IPS-NIHi7 (cell line): ENCODE data around the gene AIDA.
"Not testable (repeated sequence)": the region's sequence is repeated elsewhere in the genome, so short reads cannot be mapped to it uniquely, and the experiment has no call there.

Experiments
- DNase-seq: peaks from one replicate; pipeline ENCODE4 v3.0.0; 2012; ENCODE audit warnings: mixed read lengths; ENCODE audit errors: extremely low spot score

The AIDA gene

DNA sequence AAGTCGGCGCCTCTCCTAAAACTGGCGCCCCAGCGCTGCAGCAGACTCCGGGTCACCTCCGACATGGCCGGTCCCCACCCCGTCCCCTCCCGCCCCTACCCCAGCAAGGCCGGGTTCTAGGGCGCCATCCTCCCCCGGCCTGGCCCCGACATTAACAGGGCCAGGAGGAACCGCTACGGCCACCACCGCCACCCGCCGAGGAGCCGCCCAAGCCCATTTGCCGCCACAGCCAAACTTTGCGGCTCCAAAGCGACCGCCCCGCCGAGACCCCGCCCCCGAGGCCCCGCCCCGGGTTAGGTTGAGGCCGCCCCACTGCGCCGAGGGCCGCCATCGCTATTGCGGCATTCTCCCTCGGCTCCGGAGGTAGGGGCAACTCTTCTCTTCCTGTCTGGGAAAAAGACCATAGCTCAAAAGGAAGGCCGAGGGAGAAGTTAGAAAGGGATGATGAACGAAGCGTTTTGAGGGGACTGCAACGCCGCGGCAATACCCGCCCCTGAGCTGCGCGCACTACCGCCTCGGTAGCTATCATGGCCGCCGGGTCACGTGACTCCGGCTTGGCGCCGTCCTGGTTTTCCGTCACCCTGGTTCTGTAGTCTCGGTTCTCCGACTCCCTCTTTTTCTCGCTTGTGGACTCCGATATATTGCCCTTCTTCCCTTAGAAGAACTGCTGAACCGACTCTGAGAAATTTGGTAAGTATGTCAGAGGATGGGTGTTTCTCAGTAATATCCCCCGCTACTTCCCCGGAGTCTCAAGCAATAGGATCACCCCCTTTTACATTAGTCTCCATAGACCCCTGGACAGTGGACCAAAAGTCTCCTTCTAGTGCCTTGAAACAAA lies at the start of gene AIDA, which contains the start of gene BROX:
Gene AIDA (minus strand): TSS at position 239 of the 838 bp plus-strand sequence. CDS start 174 bp downstream, at position 65.
Gene BROX (plus strand): TSS at position 312 of the 838 bp plus-strand sequence. CDS start 3,136 bp downstream, outside the sequence.
- peak; percentile 93 for DNase-seq

DNA sequence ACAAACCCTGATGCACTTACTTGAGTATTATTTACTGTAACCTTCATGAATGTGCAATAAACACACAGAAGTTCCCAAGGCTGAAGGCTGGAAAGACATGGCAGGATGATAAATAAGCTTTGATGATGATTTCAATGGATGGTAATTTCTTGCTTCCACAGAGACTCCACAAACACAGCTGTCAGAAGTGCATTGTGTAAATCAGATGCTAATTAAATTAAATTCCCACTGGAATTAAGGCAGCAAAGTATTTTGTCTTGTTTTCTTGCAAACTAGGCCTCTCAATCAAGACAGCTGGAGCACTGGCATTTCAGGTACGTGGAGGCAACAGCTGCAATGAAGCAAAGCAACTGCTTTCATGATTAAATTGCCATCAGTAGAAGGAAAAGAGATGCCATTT lies 48.8 kb upstream of the AIDA start:
- no peak for DNase-seq

- no peak for DNase-seq
Observed at GRCh38 chr1:222759451-222760035, 47.3 kb upstream of the AIDA start.

DNA sequence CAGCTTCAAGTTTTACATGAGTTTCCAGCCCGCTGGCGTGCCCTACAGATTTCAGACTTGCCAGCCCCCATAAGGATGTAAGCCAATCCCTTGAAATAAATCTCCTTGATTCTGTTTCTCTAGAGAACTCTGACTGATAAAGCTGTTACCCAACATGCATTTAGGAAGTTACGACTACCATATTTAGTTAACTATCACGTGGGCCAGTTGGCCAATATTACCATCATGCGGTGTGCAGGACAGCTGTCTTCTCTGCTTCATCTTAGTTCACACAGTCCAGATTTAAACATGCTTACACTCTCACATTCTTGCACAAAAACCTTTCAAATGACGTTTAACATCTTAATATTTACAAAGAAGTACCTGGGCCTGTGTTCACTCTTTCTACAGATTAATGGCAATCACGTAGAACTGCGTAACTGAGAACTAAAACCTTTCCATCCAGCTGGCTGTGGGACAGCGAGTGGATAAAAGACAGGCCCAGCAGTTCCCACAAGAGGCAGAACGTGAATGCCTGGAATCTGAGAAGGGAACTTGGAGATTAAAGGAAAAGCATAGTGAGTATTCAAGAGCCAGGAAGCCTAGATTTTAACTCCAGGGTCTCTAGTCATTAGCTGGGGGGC lies 45.5 kb upstream of the AIDA start:
- no peak for DNase-seq

- no peak for DNase-seq
Observed at GRCh38 chr1:222754366-222755139, 42.3 kb upstream of the AIDA start.

DNA sequence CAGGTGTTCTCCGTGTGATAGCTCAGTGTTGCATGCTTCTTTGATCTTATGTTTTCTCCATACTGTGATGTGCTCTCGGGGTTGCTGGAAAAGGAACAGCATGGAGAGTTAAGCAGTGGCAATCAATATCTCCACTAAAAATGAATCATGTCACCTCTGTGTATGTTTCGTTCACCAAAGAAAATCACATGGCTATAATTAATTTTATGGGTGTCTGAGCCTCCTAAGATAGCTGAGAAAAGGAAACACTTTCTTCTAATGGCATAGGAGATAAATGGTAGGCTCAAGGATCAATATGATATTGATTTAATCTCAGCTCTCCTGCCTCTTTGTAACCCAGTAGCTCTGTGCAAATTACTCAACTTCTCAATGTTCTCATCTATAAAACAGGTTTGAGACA lies 39.0 kb upstream of the AIDA start:
- DNase-seq: no peak

DNA sequence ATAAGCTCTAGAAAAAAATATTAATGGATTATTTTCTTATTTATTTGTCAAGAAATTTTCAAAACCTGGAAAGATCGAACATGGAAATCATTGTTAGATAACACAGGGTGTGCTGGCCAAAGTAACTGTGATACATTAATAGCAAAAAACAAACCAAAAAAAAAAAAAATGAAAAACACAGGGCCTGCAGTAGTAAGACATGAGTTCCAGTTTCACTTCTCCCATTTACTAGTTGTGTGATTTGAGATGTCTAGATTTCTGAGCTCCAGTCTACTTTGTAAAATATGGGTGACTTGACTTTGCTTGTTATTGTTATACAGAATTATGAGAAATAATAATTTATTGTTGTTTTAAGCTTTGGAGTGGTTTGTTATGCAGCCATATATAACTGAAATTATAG lies 38.4 kb upstream of the AIDA start:
- DNase-seq: no peak

GRCh38 chr1:222749927-222750326 lies 37.6 kb upstream of the AIDA start:
- peak; percentile 64 for DNase-seq

DNA sequence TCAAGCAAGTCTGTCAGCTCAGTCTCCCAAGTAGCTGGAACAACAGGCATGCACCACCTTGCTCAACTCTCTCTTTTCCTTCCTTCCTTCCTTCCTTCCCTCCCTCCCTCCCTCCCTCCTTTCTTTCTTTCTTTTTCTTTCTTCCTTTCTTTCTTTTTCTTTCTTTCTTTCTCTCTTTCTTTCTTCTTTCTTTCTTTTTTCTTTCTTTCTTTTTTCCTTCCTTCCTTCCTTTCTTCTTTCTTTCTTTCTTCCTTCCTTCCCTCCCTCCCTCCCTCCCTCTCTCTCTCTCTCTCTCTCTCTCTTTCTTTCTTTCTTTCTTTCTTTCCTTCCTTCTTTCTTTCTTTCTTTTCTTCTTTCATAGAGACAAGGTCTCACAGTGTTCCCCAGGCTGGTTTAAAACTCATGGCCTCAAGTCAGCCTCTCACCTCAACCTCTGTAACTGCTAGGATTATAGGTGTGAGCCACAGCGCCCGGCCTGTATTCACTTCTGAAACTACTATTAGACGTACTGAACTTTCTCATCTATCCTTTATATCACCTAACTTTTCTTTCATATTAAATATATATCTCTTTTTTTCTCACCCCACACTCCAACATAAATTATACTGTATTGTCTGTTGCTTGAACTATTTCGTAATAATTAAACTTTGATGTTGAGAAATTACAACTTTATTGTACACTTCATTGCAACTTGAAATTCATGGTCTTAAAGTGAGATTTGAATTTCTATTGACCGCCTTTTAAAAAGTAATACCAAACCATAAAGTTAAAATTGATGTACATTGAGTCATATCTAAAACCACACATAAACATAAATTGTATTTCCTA lies 29.6 kb upstream of the AIDA start:
- not testable (repeated sequence) for DNase-seq

DNA sequence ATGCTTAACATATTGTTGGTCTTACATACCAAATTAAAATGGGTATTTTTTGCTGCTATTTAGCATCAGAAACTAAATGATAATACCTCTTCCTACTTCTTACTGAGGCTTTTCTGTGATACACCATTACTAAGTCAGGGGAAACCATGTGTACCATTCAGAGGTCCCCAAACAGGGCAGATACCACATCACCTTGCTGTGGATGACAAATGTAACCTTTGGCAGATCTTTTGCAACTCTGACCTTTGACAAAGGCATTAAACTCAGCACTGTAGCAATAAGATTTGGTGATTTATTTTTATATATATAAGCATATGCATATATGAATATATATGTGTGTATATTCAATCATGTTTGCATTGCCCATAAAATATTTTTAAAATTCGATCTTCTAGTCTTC lies 27.6 kb upstream of the AIDA start:
- no peak for DNase-seq

GRCh38 chr1:222739465-222739864 lies 27.2 kb upstream of the AIDA start:
- DNase-seq: no peak

GRCh38 chr1:222736972-222737371 lies 24.7 kb upstream of the AIDA start, which contains the start of gene FAM177B:
Gene FAM177B (plus strand): TSS chr1:222737202. CDS start chr1:222746546, 9,344 bp downstream.
- no peak for DNase-seq

GRCh38 chr1:222736470-222736869 lies 24.2 kb upstream of the AIDA start:
- DNase-seq: peak; percentile 78

GRCh38 chr1:222734740-222735139 lies 22.4 kb upstream of the AIDA start:
- DNase-seq: no peak

- DNase-seq: no peak
Observed at GRCh38 chr1:222732216-222733159, 20.2 kb upstream of the AIDA start.

- no peak for DNase-seq
Observed at GRCh38 chr1:222730866-222731265, 18.6 kb upstream of the AIDA start.

DNA sequence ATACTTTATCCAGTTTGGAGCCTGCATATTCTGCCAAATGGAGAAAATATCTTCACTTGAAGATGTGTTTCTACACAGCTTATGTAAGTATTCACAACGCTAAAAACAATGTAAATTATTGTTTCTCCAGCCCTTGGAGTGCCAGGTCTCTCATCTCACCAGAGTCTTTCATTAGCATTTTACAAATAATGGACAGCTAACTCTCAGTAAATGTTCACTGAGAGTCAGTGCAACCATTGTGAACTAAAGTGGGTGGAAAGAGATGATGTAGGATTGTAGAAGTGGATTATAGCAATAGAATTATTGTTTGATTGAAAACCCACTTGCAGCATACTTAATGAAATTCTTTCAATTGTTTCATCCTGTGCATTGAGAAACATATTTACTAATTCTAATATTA lies 16.5 kb upstream of the AIDA start:
- DNase-seq: no peak

DNA sequence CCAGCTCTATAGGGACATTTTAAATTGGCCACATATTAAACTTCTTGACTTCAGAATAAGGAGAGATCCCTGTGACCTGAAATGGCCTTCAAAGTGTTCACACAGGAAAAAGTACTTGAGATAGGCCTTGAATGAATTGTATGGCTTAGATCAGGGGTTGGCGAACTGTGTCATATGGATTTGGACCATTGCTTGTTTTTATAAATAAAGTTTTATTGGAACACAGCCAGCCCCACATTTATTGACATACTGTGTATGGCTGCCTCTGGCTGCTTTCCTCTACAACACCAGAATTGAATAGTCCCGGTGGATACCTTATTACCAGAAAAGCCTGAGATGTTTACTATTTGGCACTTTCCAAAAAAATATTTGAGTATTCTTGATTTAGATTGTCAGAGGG lies 4.1 kb upstream of the AIDA start:
- DNase-seq: no peak

DNA sequence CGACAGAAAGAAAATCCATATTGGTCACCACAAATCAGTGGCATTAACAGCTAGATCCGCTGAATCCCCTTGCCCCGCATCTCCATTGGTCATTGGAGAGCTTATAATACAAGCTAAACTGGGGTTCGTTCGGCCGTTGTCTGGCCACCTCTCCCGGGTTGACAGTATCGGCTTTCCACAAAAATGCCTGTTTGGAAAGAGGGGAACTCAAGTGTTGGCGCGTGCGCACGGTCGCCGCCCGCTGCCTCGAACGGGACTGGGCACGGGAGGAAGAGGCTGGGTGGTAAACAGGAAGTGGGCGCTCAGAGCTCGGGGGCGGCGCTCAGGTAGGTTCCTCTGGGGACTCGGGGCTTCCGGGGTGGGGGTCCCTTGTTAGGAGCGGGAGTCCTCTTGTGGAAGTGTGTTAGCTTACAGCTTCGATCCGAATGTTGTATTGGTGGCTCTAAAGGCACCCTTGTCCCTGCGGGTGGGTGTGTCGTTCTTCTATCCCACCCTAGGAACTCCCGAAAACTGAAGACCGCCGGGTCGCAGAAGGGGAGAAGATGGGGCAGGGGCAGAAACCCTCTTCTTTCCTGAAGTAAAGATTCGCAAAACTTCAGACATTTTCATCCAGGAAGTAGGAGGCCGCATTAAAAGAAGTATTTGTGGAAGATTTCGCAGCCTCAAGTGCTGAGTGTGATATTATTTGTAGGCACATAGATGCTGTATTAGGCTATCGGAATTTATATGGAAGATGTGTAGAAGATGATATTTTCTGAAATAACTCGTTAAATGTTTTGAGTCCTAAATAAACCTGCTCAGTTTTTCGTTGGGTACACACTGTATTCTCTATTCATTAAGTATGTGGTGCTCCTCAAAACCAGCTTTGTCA lies 1.0 kb upstream of the AIDA start:
- peak; percentile 94 for DNase-seq
